Tibial nerve (tissue), 4 donors: ENCODE data around the gene ZNF8. TPM values are rescaled to one million over a fixed set of nuclear protein-coding genes. Genes with fewer than 3 reads are reported as not detected.
"Not testable (repeated sequence)": the region's sequence is repeated elsewhere in the genome, so short reads cannot be mapped to it uniquely, and the experiment has no call there.

Experiments
- DNase-seq, 2 donors: peaks; one replicate each; pipeline ENCODE4 v3.0.0-alpha.2; 2019; ENCODE audit warnings: low spot score in 2 of 2
- H3K27ac ChIP-seq, 4 donors: fragments of 200-600 bp; sonication (generic) in 3 of 4; one replicate each; pipeline ENCODE4 v1.5.1; 2017 to 2019; ENCODE audit warnings: mild to moderate bottlenecking in 1 of 4
- H3K27me3 ChIP-seq, 2 donors: fragments of 200-600 bp; sonication (generic) in 1 of 2; one replicate each; pipeline versions ENCODE4 v1.5.1 to v1.6.0; 2017 to 2019
- H3K36me3 ChIP-seq, 3 donors: fragments of 200-600 bp; sonication (generic); one replicate each; pipeline ENCODE4 v1.5.1; 2018 to 2019
- H3K4me1 ChIP-seq, 4 donors: fragments of 200-600 bp; sonication (generic) in 3 of 4; one replicate each; pipeline ENCODE4 v1.5.1; 2017 to 2019
- H3K4me3 ChIP-seq, 4 donors: fragments of 200-600 bp; sonication (generic) in 3 of 4; one replicate each; pipeline ENCODE4 v1.5.1; 2017 to 2019; ENCODE audit warnings: mild to moderate bottlenecking in 1 of 4, moderate library complexity in 1 of 4
- H3K9me3 ChIP-seq, 4 donors: fragments of 200-600 bp; sonication (generic) in 3 of 4; one replicate each; pipeline ENCODE4 v1.5.1; 2017 to 2019
- CTCF ChIP-seq, 5 experiments: fragments of 200-600 bp in 3 of 5; fragments of 450-650 bp in 2 of 5; sonication (generic) in 3 of 5; IDR thresholded peaks; one replicate each; pipeline ENCODE4 v1.5.1; 2016 to 2019; ENCODE audit warnings: antibody characterized with exemption in 5 of 5, mild to moderate bottlenecking in 3 of 5, moderate library complexity in 2 of 5
- EP300 ChIP-seq, 2 donors: sonication (generic); formaldehyde crosslinking; IDR thresholded peaks; one replicate each; pipeline ENCODE4 v1.6.1; 2017; ENCODE audit warnings: antibody characterized with exemption in 2 of 2, mild to moderate bottlenecking in 1 of 2
- POLR2A ChIP-seq, 2 donors: fragments of 450-650 bp; IDR thresholded peaks; one replicate each; pipeline ENCODE4 v1.6.1; 2017; ENCODE audit warnings: antibody characterized with exemption in 2 of 2, mild to moderate bottlenecking in 2 of 2, moderate library complexity in 2 of 2
- WGBS, 2 donors: methylation state at CpG; one replicate each; pipeline ENCODE4 v1.1.5; 2018; 5-methylcytosine and 5-hydroxymethylcytosine counted together
- total RNA-seq, 4 donors: library from RNA; depleted of rRNA; stranded (reverse); fragments of >200 nt; gene quantifications; one replicate each; pipeline ENCODE4 v1.1.0, GENCODE V29; 2016

The ZNF8 gene
- total RNA-seq, 4 donors from 2014 or later, result 8.0 to 11.2 (median 8.6) TPM

DNA sequence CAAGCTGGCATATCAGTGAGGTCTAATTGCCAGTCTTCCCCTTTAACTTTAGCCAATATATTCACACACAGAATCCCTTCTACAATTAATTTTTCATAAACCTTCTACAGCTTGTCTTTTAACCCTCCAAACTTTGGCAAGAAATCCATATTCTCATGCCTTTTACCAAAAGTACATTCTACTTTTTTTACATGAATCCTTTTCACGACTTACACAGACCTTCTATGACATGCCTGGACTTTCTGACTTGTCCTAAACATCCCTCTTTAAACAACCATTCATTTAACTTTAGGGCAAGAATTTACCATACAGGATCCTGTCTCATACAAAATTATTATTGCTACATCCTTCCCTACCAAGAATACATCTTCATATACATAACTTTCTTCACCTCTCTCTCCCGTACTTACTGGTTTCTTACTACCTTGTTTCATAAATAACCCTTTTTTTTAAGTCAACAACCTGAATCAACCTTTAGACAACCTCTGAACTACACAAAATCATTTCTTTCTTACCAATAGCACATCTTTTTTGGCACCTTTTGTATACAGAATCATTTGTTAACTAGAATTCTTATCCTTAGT is 26.6 kb upstream of the ZNF8 start:
- DNase-seq, result no peak
- no peaks in the 10 kb centered on the region for H3K27me3 ChIP-seq
- no peak overlapping the region for H3K4me3 ChIP-seq
- H3K9me3 ChIP-seq, result peaks cover 8 to 100% (median 58%) of the 10 kb centered on the region in 4 donors
- no peaks in the 10 kb centered on the region for H3K4me1 ChIP-seq
- no peak overlapping the region for H3K27ac ChIP-seq
- TF ChIP-seq POLR2A (IDR thresholded peaks at IDR 0.05) (no peak), EP300 (IDR thresholded peaks at IDR 0.05) (no peak), CTCF (IDR thresholded peaks at IDR 0.05) (no peak)
- peaks cover 5 to 100% (median 58%) of the 10 kb centered on the region in 3 donors for H3K36me3 ChIP-seq
- WGBS, 2 donors, result 99% methylated on average over 2 of the region's 2 CpGs

DNA sequence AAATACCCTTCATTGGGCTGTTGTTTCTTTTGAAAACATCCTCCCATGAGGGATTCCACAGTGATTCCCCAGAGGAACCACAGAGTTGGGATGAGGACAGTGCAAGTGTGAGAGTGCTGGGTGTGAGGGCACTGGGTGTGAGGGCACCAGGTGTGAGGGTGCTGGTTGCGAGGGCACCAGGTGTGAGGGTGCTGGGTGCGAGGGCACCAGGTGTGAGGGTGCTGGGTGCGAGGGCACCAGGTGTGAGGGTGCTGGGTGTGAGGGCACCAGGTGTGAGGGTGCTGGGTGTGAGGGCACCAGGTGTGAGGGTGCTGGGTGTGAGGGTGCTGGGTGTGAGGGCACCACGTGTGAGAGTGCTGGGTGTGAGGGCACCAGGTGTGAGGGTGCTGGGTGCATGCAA is 20.5 kb upstream of the ZNF8 start:
- not testable (repeated sequence) for H3K27ac ChIP-seq, H3K4me1 ChIP-seq, DNase-seq, H3K4me3 ChIP-seq, H3K27me3 ChIP-seq
- Histone ChIP-seq H3K36me3 (peaks cover 0 to 100% (median 44%) of the 10 kb centered on the region in 3 donors), H3K9me3 (peaks cover 34 to 100% (median 79%) of the 10 kb centered on the region in 4 donors)
- 40 to 50% methylated on average over 4 of the region's 4 CpGs for WGBS, 2 donors

GRCh38 chr19:58261600-58261967 is 17.2 kb upstream of the ZNF8 start:
- Histone ChIP-seq H3K4me3 (no peak overlapping the region), H3K4me1 (no peaks in the 10 kb centered on the region), H3K27me3 (no peaks in the 10 kb centered on the region), H3K27ac (no peak overlapping the region), H3K36me3 (peaks cover 0 to 100% (median 28%) of the 10 kb centered on the region in 3 donors), H3K9me3 (peaks cover 34 to 100% (median 79%) of the 10 kb centered on the region in 4 donors)
- WGBS, 2 donors, result 94% methylated on average over 3 of the region's 3 CpGs
- TF ChIP-seq POLR2A (IDR thresholded peaks at IDR 0.05) (no peak), CTCF (IDR thresholded peaks at IDR 0.05) (no peak), EP300 (IDR thresholded peaks at IDR 0.05) (no peak)
- DNase-seq, result no peak

- no peaks in the 10 kb centered on the region for H3K4me1 ChIP-seq
- peaks cover 0 to 100% (median 28%) of the 10 kb centered on the region in 3 donors for H3K36me3 ChIP-seq
- no peaks in the 10 kb centered on the region for H3K27me3 ChIP-seq
- H3K4me3 ChIP-seq, result no peak overlapping the region
- no peak overlapping the region for H3K27ac ChIP-seq
- H3K9me3 ChIP-seq, result peaks cover 34 to 100% (median 78%) of the 10 kb centered on the region in 4 donors
- DNase-seq, result no peak
- 95 to 96% methylated on average over 19 of the region's 19 CpGs for WGBS, 2 donors
- TF ChIP-seq POLR2A (IDR thresholded peaks at IDR 0.05) (no peak), CTCF (IDR thresholded peaks at IDR 0.05) (no peak), EP300 (IDR thresholded peaks at IDR 0.05) (no peak)
Measured at GRCh38 chr19:58261968-58262921, 16.5 kb upstream of the ZNF8 start.

DNA sequence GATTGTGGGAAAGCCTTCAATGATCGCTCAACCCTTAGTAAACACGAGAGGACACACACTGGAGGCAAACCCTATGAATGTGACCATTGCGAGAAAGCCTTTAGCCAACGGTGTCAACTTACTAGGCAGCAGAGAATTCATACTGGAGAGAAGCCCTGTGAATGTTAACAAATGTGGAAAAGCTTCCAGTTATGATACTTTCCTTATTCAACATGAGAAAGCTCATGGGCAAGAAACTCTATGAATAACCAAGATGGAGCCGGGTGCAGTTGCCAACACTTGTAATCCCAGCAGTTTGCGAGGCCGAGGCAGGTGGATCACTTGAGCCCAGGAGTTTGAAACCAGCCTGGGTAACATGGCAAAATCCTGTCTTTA is 15.8 kb upstream of the ZNF8 start:
- Histone ChIP-seq H3K4me1 (no peaks in the 10 kb centered on the region), H3K27ac (no peak overlapping the region), H3K36me3 (peaks cover 0 to 100% (median 28%) of the 10 kb centered on the region in 3 donors), H3K4me3 (no peak overlapping the region), H3K27me3 (no peaks in the 10 kb centered on the region), H3K9me3 (peaks cover 34 to 100% (median 75%) of the 10 kb centered on the region in 4 donors)
- WGBS, 2 donors, result 95 to 99% methylated on average over 7 of the region's 7 CpGs
- no peak for TF ChIP-seq EP300 (IDR thresholded peaks at IDR 0.05)
- TF ChIP-seq CTCF (IDR thresholded peaks at IDR 0.05), result no peak
- TF ChIP-seq POLR2A (IDR thresholded peaks at IDR 0.05), result no peak
- no peak for DNase-seq
